Stimulated activated CD4-positive, alpha-beta T cell treated with anti-CD3 and anti-CD28 coated beads, Interleukin-12 subunit alpha, Interleukin-12 subunit beta, amount 100 ng/mL, for 4 hours (primary cell): ENCODE measurements around the gene CAMTA1.

Experiments
- DNase-seq: peaks from one replicate; pipeline ENCODE4 v3.0.0-alpha.2; 2020

The CAMTA1 gene

GRCh38 chr1:7010534-7011200 lies 225.4 kb downstream of the CAMTA1 start:
- no peak for DNase-seq

GRCh38 chr1:7011826-7012225 lies 226.6 kb downstream of the CAMTA1 start:
- no peak for DNase-seq

GRCh38 chr1:7012461-7012924 lies 227.2 kb downstream of the CAMTA1 start:
- no peak for DNase-seq

GRCh38 chr1:7013833-7014639 lies 228.8 kb downstream of the CAMTA1 start:
- DNase-seq = no peak

DNA sequence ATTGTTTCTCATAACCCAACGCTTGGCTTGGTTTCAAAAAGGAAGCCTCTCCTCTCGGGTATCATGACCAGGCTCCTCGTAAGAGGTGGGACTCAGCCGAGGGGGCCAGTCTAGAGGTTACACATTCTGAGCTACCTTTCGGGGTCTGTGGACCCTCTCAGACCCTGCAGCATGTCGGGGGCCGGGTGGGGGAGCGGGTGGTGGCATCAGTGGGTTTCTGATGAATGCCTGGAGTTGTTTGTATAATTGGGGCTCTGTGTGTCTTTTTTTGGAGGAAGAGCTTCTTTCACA lies 229.3 kb downstream of the CAMTA1 start:
- no peak for DNase-seq

DNA sequence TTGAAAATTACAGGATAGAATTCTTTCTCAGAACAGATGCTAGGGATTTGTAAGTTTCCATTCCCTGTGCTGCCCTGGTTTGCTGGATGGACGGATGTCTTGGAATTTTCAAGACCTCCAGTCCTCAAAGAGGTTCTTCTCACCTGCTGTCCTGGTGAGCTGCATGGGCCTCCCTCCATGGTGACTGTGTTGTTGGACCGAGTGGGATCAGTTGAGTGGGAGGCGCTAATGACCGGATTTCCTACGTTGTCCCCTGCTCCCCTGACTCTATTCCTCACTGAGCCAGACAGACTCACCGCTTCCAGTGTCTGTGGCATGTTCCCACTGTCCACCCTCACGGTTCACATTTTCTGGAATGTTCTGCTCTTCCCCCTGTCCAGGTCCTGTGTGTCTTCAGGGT lies 229.8 kb downstream of the CAMTA1 start:
- no peak for DNase-seq

DNA sequence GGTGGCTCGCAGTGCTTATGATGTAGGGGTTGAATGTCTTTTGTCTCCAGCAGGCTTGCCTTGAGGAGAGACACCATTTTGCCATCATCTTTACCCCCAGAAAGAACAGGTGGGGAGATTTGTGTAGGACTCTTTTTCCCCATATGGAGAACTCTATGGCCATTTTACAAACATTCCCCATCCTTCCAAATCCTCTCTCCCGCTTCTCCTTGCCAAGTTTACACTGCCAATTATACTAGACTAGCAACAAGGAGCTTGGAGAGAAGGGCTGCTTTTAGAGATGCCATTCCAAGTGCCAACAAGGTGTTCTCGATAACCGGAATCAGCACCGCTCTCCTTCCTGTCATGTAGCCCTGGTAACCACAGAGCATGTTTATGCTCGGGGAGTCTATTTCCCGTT lies 233.1 kb downstream of the CAMTA1 start:
- DNase-seq = no peak

DNA sequence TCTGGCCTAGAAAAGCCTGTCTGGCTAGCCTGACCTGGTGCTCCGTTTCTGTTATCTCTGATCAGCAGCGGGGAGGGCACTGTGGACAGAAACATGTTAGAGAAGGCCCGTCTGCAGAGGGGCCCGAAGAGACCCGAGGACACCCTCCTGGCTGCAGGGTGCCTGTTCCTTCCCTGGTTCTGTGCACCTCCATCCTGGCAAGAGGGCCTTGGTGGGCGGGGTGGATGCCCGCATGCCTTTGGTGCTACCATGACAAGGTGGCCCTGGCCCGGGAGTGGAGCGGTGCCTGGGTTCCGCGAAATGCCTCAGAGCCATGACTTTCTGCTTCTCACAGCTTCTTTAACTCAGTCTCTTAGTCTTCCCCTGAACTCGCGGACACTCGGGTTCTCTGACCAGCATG lies 233.6 kb downstream of the CAMTA1 start:
- DNase-seq = no peak

DNA sequence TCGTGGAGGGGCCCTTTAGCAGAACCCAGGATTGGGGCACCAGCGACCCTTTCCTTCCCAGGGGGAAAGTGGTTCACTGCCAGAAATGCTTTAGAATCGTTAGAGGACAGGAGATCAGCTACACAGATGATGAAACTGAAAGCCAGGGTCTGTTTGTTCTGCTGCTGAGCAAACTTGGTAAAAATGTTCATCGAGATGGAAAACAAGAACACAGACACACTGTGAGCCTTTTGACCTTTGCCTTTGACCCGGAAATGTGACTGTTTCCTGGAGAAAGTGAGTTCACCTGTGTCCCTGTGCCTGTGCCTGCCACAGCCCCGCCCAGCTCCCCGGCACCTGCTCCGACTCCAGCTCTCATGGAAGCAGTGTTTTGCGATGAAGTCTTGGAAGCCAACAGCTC lies 234.3 kb downstream of the CAMTA1 start:
- no peak for DNase-seq

- no peak for DNase-seq
These were observed 236.8 kb downstream of the CAMTA1 start for GRCh38 chr1:7022058-7022457.

- no peak for DNase-seq
These were observed 239.8 kb downstream of the CAMTA1 start for GRCh38 chr1:7025013-7025412.

GRCh38 chr1:7026169-7026568 lies 240.9 kb downstream of the CAMTA1 start:
- DNase-seq = no peak

- DNase-seq = no peak
These were observed 247.7 kb downstream of the CAMTA1 start for GRCh38 chr1:7032992-7033391.

DNA sequence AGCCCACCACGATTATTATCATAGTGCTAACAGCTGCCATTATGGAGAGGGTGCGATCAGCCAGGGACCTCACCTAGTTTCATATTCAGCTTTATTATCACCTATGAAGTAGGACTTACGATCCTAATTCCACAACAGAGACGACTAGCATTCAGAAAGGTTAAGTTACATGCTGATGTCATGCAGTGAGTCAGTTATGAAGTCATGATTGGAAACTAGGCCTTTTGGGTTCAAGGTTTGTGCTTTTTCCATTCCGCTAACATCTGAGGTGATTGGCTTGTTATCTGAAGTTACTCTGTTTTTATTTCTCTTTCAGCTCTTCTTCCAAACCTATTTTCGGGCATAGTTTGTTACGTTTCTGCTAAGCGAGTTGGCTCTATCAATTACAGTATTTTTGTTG lies 251.1 kb downstream of the CAMTA1 start:
- DNase-seq = no peak

DNA sequence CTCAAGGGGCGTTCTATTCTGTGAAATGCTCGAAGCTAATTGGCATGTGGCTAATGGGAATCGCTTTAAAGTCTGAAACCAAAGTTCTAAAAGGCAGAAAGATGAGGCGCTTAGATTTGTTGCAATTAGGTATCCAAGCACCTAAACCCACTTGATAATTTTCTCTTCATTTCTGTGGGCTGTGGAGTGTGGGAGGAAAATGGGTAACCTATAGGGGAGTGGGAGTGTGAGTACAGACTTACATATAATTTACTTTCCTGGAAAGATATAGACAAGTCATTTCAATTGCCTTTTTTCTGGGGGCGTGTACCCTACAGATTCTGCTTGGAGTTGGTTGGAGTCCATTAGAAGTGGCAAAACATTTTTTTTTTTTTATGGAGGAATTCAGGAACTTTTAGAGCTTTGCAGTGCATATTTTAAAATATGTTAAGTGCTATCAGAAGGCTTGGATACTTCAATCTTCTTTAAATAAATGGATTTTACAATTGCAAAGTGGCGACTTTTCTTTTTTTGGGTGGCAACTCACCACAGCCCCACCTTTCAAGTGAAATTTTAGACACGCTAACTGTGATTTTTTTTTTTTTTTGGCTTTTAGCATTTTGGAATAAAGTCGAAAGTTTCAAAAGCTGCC lies 254.5 kb downstream of the CAMTA1 start:
- DNase-seq = no peak

GRCh38 chr1:7040969-7041695 lies 255.9 kb downstream of the CAMTA1 start:
- DNase-seq = no peak

DNA sequence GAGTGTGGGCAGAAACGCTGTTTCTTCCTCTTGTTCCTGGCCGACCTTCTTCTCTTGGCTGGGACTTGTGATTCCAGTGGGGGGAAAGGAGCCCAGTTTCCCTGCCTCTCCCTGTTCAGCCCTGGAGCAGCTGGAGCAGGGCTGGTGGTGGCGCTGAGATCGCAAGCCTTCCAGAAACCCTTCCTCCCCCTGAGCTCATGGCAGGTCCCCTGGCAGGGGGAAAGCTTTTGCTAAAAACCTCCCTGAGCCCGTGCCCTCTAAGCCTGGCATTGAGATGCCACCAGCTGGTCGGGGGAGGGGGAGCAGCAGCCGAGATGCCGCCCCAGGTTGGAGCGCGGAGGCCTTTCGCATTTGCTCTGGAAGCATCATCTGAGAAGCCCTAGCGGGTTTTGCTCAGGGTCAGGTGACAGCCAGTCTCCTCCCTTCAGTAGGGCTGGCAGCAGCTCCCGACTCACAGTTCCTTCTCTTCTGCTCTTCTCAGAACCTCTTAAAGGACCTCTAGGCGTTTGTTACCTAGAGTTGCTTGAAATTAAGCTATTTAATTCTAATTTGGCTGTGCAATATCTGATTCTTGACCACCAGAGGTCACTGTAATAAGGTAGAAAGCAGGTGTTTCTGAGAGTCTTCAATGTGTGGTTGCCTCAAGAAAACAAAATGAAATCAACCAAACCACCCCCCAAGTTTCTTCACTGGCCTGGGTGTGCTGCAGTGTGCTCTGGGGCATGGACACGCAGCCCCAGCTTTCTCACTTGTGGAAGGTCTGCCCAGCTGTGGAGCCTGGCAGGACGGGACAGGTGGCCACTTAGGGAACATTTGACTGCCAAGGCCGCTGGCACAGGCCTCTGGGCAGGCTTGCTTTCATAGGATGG lies 257.3 kb downstream of the CAMTA1 start:
- DNase-seq = no peak

- no peak for DNase-seq
These were observed 257.9 kb downstream of the CAMTA1 start for GRCh38 chr1:7043191-7043549.

DNA sequence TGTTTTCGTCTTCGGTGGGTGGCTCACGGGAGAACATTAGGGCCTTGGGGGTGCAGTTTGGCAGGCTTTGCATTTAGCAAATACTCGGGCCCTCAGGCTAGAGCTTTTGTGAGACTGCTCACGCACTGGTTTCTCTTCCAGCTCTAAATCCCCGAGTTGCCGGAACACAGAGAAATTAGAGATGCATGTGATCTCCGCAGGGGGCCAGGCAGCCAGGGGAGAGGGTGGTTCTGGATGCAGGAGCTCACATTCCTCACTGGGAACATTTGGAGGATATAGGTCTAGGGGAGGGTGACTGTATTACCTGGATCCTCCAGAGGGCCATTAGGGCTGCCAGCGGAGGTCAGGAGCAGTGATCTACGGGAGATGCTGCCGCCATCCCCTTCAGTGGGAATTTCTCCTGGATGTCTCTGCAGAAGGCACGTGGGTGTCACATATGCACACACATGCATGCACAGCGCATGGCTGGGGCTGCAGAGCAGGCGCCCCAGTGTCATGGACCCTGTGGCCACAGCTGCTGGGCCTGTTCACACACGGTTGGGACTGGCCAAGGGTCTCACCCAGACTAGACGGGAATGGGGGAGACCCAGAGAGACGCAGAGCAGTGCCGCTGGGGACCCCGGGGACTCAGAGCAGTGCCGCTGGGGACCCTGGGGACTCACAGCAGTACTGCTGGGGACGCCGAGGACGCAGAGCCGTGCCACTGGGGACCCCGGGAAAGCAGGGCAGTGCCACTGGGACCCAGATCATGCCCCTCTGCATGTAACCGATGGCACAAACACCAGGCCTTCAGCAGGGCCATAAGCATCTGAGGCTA lies 258.7 kb downstream of the CAMTA1 start:
- no peak for DNase-seq

DNA sequence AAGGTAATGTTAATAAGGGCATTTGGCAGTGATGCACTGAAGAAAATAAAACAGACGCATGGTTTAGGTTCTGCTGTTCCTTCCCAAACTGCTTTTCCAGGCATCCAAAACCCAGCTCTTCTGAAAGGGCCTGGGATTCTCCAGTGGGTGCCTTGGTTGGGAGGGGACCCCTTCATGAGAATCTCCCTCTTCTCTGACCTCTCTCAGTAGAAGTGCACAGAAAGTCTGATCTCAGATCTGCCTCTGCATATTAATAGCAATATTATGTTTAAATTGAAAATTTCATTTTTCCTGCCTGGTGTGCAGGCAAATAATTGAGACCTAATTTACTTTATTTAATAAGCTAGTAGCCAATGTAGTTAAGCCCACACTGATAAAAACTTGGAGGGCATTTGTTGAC lies 260.6 kb downstream of the CAMTA1 start:
- DNase-seq = no peak

- DNase-seq = no peak
These were observed 261.1 kb downstream of the CAMTA1 start for GRCh38 chr1:7046314-7046713.

DNA sequence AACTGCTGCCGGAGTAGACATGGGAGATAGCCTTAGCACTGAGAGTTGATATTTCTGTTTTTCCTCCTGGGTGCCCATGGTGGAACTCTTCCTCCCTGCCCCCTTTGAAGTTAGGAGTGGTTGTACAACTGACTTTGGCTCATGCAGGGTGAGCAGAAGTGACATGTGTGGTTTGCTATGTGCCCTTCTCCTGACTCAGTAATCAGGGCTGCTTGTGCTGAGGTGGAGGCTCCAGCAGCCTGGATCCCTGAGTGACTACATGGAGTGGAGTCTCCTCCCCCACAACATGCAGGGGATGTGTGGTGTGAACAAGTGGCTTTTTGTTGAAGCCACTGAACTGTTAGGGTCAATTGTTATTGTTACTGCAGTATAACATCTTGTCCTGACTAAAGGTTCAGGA lies 261.6 kb downstream of the CAMTA1 start:
- DNase-seq = no peak
